Measurements from ENCODE around the gene HNF1A. TPM values are rescaled to one million over a fixed set of nuclear protein-coding genes. Genes with fewer than 3 reads are reported as not detected.

Gene HNF1A
- total and polyA plus RNA-seq, 2 donors (not counting 3 experiments of a cell fraction or from before 2014, with no cell fraction given) = not detected

DNA sequence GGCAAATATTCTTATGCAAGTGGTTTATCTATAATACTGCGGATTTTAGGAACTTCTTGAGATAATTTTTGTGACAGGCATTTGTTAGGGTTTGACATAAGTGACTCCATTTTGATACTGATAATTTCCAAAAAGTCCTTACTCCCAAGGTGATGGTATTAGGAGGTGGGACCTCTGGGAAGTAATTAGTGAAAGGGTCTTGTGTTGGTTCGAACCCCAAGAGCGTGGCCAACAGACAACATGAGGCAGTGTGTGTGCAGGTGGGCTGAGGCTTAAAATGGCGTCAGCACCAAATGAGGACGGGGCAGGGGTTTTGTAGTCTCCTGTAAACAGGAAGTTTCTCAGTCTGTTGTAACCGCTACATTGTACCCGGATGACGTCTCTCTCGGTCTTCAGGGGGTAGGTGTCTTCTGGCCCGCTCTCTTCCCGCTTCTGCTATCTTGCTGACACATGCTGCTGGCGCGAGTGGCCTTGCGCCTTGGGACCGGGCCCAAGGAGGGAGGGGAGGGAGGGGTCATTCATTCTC lies 39.7 kb downstream of the HNF1A start:
- dilution Hi-C loops (cut with MboI; ENCODE audit: extremely low pct_ligation_motif_present, low sequenced_read_pairs) = no loop called here
- no peak overlapping the region for H3K4me3 ChIP-seq (replicated peaks in 1 of 3; ENCODE audit: insufficient read depth in 1 of 3, low read depth in 1 of 3, low read length in 3 of 3)
- FAIRE-seq = no peak
- intact Hi-C loops (cut with micrococcal nuclease) = no loop called here
- no peak overlapping the region for H3K4me2 ChIP-seq (ENCODE audit: insufficient read depth, low read length)
- no peak for DNase-seq (ENCODE audit: low read depth, low spot score)
- peaks cover 9% of the 10 kb centered on the region for H3K79me2 ChIP-seq (ENCODE audit: control insufficient read depth, insufficient read depth, low read length)
- H3K36me3 ChIP-seq (ENCODE audit: control insufficient read depth in 2 of 2, extremely low read depth in 1 of 2, insufficient read depth in 2 of 2, low read length in 2 of 2) = no peaks in the 10 kb centered on the region
- H2AFZ ChIP-seq (ENCODE audit: low read depth, low read length) = no peak overlapping the region
- H4K20me1 ChIP-seq (replicated peaks; ENCODE audit: control insufficient read depth, extremely low read depth, insufficient read depth, low read length) = no peaks in the 10 kb centered on the region
- no peak overlapping the region for H3K9ac ChIP-seq (replicated peaks; ENCODE audit: extremely low read depth, insufficient read depth, low read length)
- CTCF ChIA-PET = interaction anchor here (1.8 kb wide), 1 partner anchor 9 kb away, joined by 8 read pairs; no protein-coding TSS in a partner anchor
- H3K27me3 ChIP-seq (ENCODE audit: control insufficient read depth in 2 of 2, insufficient read depth in 2 of 2, low read length in 2 of 2) = peaks cover 3 to 6% of the 10 kb centered on the region in 2 experiments
- H3K9me3 ChIP-seq (replicated peaks; ENCODE audit: control insufficient read depth, insufficient read depth, low read length) = no peaks in the 10 kb centered on the region
- H3K9me1 ChIP-seq (replicated peaks; ENCODE audit: control insufficient read depth, extremely low read depth, insufficient read depth, low read length) = no peaks in the 10 kb centered on the region
- POLR2A ChIA-PET = no interaction called here
- TF ChIP-seq MYC (IDR thresholded peaks at IDR 0.05; ENCODE audit: low read depth, low read length) = no peak
- no peak for TF ChIP-seq POLR2A (IDR thresholded peaks at IDR 0.05; ENCODE audit: low read depth, low read length)
- no peak for TF ChIP-seq JUN (IDR thresholded peaks at IDR 0.05; ENCODE audit: borderline replicate concordance, insufficient read depth, insufficient read length, low read depth)
- no peak for TF ChIP-seq GATA2 (IDR thresholded peaks at IDR 0.05; ENCODE audit: insufficient read depth, insufficient read length, low read depth, low read length)
- TF ChIP-seq FOS (IDR thresholded peaks at IDR 0.05; ENCODE audit: borderline replicate concordance, insufficient read depth, low read length) = no peak
- BruUV-seq (replicated peaks) = no TSS peak
- H3K27ac ChIP-seq (ENCODE audit: insufficient read depth, low read depth, low read length) = no peak overlapping the region
- peaks cover 3% of the 10 kb centered on the region for H3K4me1 ChIP-seq (ENCODE audit: control insufficient read depth, extremely low read depth, insufficient read depth, low read length)

- no peaks in the 10 kb centered on the region for H3K36me3 ChIP-seq (ENCODE audit: control insufficient read depth in 2 of 2, extremely low read depth in 1 of 2, insufficient read depth in 2 of 2, low read length in 2 of 2)
- POLR2A ChIA-PET = no interaction called here
- BruUV-seq (replicated peaks) = no TSS peak
- peaks cover 3 to 6% of the 10 kb centered on the region in 2 experiments for H3K27me3 ChIP-seq (ENCODE audit: control insufficient read depth in 2 of 2, insufficient read depth in 2 of 2, low read length in 2 of 2)
- no peak overlapping the region for H3K9ac ChIP-seq (replicated peaks; ENCODE audit: extremely low read depth, insufficient read depth, low read length)
- no peaks in the 10 kb centered on the region for H4K20me1 ChIP-seq (replicated peaks; ENCODE audit: control insufficient read depth, extremely low read depth, insufficient read depth, low read length)
- no peak overlapping the region for H3K4me2 ChIP-seq (ENCODE audit: insufficient read depth, low read length)
- H3K9me3 ChIP-seq (replicated peaks; ENCODE audit: control insufficient read depth, insufficient read depth, low read length) = no peaks in the 10 kb centered on the region
- CTCF ChIA-PET = interaction anchor here (1.8 kb wide), 1 partner anchor 8 kb away, joined by 8 read pairs; no protein-coding TSS in a partner anchor
- intact Hi-C loops (cut with micrococcal nuclease) (no loop called here), dilution Hi-C loops (cut with MboI; ENCODE audit: extremely low pct_ligation_motif_present, low sequenced_read_pairs) (no loop called here)
- H3K27ac ChIP-seq (ENCODE audit: insufficient read depth, low read depth, low read length) = no peak overlapping the region
- H3K79me2 ChIP-seq (ENCODE audit: control insufficient read depth, insufficient read depth, low read length) = peaks cover 9% of the 10 kb centered on the region
- H2AFZ ChIP-seq (ENCODE audit: low read depth, low read length) = no peak overlapping the region
- no peaks in the 10 kb centered on the region for H3K9me1 ChIP-seq (replicated peaks; ENCODE audit: control insufficient read depth, extremely low read depth, insufficient read depth, low read length)
- H3K4me3 ChIP-seq (replicated peaks in 1 of 3; ENCODE audit: insufficient read depth in 1 of 3, low read depth in 1 of 3, low read length in 3 of 3) = no peak overlapping the region
- TF ChIP-seq POLR2AphosphoS5 (IDR thresholded peaks at IDR 0.05; ENCODE audit: insufficient read depth, low read depth, low read length) = no peak
- TF ChIP-seq MYC (IDR thresholded peaks at IDR 0.05; ENCODE audit: low read depth, low read length) = no peak
- no peak for TF ChIP-seq POLR2A (IDR thresholded peaks at IDR 0.05; ENCODE audit: low read depth, low read length)
- TF ChIP-seq CTCF (IDR thresholded peaks at IDR 0.05; ENCODE audit: extremely low read depth in 1 of 2, insufficient read depth in 1 of 2, low read depth in 1 of 2, low read length in 2 of 2) = no peak
- TF ChIP-seq FOS (IDR thresholded peaks at IDR 0.05; ENCODE audit: borderline replicate concordance, insufficient read depth, low read length) = no peak
- no peak for TF ChIP-seq EZH2 (IDR thresholded peaks at IDR 0.05; ENCODE audit: borderline replicate concordance, low read depth, low read length, severe bottlenecking)
- TF ChIP-seq GATA2 (IDR thresholded peaks at IDR 0.05; ENCODE audit: insufficient read depth, insufficient read length, low read depth, low read length) = no peak
- TF ChIP-seq JUN (IDR thresholded peaks at IDR 0.05; ENCODE audit: borderline replicate concordance, insufficient read depth, insufficient read length, low read depth) = no peak
- DNase-seq (ENCODE audit: low read depth, low spot score) (no peak), FAIRE-seq (no peak)
- H3K4me1 ChIP-seq (ENCODE audit: control insufficient read depth, extremely low read depth, insufficient read depth, low read length) = peaks cover 3% of the 10 kb centered on the region
These were observed 40.7 kb downstream of the HNF1A start for GRCh38 chr12:121018860-121019617.

Measured in endothelial cell of umbilical vein (primary cell).